ENCODE measurements around the gene SLC1A1. TPM values are rescaled to one million over a fixed set of nuclear protein-coding genes. Genes with fewer than 3 reads are reported as not detected.
A peak's percentile ranks its signal among the peaks of the same experiment; 100 is the strongest.

SLC1A1 gene
- total RNA-seq, 6 experiments from 2014 or later: 22.0 to 82.7 (median 38.7) TPM

DNA sequence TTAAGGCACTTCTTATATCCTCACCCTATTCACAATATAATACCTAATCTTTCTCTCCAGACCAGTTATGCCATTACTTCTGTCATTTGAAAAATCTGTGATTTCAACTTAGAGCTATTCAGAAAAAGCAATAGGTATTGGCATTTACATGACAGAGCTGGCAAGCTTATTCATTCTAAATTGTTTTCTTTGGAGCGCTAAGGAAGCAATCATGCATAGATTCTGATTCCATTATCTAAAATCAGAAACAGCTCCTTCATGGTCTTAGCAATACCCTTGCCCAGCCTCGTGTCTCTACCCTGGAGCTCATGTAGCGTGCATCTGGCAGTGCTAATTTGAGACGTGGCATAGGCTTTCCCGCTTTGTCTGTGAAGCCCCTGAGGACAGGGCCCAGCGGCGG lies 4.5 kb downstream of the SLC1A1 start:
- ATAC-seq (no peak), DNase-seq (no peak)
- Histone ChIP-seq H3K27me3 (no peaks in the 10 kb centered on the region), H3K36me3 (peaks cover 0 to 9% (median 0%) of the 10 kb centered on the region in 4 donors), H3K27ac (no peak overlapping the region), H3K4me1 (peaks cover 0 to 28% (median 3%) of the 10 kb centered on the region in 4 donors), H3K4me3 (no peak overlapping the region), H3K9me3 (no peaks in the 10 kb centered on the region)
- 88% methylated on average over 7 of the region's 7 CpGs for WGBS (ENCODE audit: insufficient coverage, low coverage, low lambda C conversion rate, missing lambda C conversion rate)
- intact Hi-C loops (cut with DNase I): no loop called here
- TF ChIP-seq CTCF (IDR thresholded peaks at IDR 0.05): no peak
- no peak for TF ChIP-seq POLR2A (IDR thresholded peaks at IDR 0.05)

- no peak for ATAC-seq
- WGBS (ENCODE audit: insufficient coverage, low coverage, low lambda C conversion rate, missing lambda C conversion rate): 84% methylated on average over 4 of the region's 4 CpGs
- intact Hi-C loops (cut with DNase I): no loop called here
- peaks cover 0 to 9% (median 0%) of the 10 kb centered on the region in 4 donors for H3K36me3 ChIP-seq
- H3K9me3 ChIP-seq: no peaks in the 10 kb centered on the region
- no peak overlapping the region for H3K4me3 ChIP-seq
- no peaks in the 10 kb centered on the region for H3K27me3 ChIP-seq
- H3K4me1 ChIP-seq: peaks cover 0 to 36% (median 6%) of the 10 kb centered on the region in 4 donors
- no peak for DNase-seq
- TF ChIP-seq CTCF (IDR thresholded peaks at IDR 0.05) (no peak), POLR2A (IDR thresholded peaks at IDR 0.05) (no peak)
- H3K27ac ChIP-seq: no peak overlapping the region
These were observed 5.3 kb downstream of the SLC1A1 start for GRCh38 chr9:4495537-4495936.

DNA sequence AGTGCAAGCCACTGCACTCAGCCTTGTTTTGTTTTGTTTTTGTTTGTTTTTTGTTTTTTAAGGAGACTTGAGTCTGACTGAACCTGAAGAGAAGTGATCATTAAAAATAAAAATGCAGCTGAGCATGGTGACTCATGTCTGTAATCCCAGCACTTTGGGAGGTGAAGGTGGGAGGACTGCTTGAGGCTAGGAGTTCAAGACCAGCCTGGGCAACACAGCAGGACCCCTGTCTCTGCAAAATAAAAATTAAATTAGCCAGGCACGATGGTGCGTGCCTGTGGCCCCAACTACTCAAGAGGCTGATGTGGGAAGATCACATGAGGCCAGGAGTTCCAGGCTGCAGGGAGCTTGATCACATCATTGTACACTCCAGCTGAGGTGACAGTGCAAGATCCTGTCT lies 6.2 kb downstream of the SLC1A1 start:
- no peak overlapping the region for H3K4me3 ChIP-seq
- H3K4me1 ChIP-seq: peaks cover 0 to 45% (median 13%) of the 10 kb centered on the region in 4 donors
- WGBS (ENCODE audit: insufficient coverage, low coverage, low lambda C conversion rate, missing lambda C conversion rate): 79% methylated on average over 2 of the region's 2 CpGs
- H3K9me3 ChIP-seq: no peaks in the 10 kb centered on the region
- no peaks in the 10 kb centered on the region for H3K27me3 ChIP-seq
- H3K27ac ChIP-seq: peak overlapping the region in 1 of 3 donors; percentile 12
- H3K36me3 ChIP-seq: peaks cover 0 to 9% (median 0%) of the 10 kb centered on the region in 4 donors
- DNase-seq: no peak
- intact Hi-C loops (cut with DNase I): no loop called here
- TF ChIP-seq POLR2A (IDR thresholded peaks at IDR 0.05) (no peak), CTCF (IDR thresholded peaks at IDR 0.05) (no peak)
- ATAC-seq: no peak

- 10% methylated on average over 1 of the region's 1 CpG for WGBS (ENCODE audit: insufficient coverage, low coverage, low lambda C conversion rate, missing lambda C conversion rate)
- Histone ChIP-seq H3K4me1 (peaks cover 0 to 51% (median 17%) of the 10 kb centered on the region in 4 donors), H3K4me3 (no peak overlapping the region), H3K27ac (peak overlapping the region in 2 of 3 donors; percentile 3 to 84), H3K9me3 (no peaks in the 10 kb centered on the region), H3K36me3 (peaks cover 0 to 9% (median 0%) of the 10 kb centered on the region in 4 donors), H3K27me3 (no peaks in the 10 kb centered on the region)
- intact Hi-C loops (cut with DNase I): no loop called here
- TF ChIP-seq POLR2A (IDR thresholded peaks at IDR 0.05) (no peak), CTCF (IDR thresholded peaks at IDR 0.05) (no peak)
- no peak for ATAC-seq
- DNase-seq: no peak
These were observed 7.1 kb downstream of the SLC1A1 start for GRCh38 chr9:4497395-4497794.

DNA sequence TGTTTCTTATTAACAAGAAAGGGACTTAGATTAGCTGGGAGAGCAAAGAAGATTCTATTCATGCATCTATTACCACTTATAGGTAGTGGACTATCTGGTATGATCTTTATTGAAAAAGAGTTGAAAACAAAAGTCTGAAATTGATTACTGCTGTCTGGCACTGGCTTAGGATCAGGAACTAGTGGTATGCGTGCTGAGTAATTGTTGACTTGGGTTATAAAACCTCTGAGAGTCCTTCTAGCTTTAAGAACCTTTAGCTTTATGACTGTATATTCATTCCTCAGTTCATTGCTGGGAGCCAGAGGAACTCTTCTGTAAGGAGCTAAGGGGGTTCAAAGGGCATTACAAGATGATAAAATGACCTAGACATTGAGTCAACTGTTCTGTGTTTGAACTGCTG lies 7.6 kb downstream of the SLC1A1 start:
- H3K36me3 ChIP-seq: peaks cover 0 to 9% (median 0%) of the 10 kb centered on the region in 4 donors
- H3K4me1 ChIP-seq: peaks cover 0 to 51% (median 19%) of the 10 kb centered on the region in 4 donors
- H3K27me3 ChIP-seq: no peaks in the 10 kb centered on the region
- WGBS (ENCODE audit: insufficient coverage, low coverage, low lambda C conversion rate, missing lambda C conversion rate): 20% methylated on average over 1 of the region's 1 CpG
- H3K4me3 ChIP-seq: no peak overlapping the region
- intact Hi-C loops (cut with DNase I): no loop called here
- peak overlapping the region in 2 of 3 donors; percentile 3 to 84 for H3K27ac ChIP-seq
- TF ChIP-seq CTCF (IDR thresholded peaks at IDR 0.05): no peak
- DNase-seq (no peak), ATAC-seq (peak; percentile 24 to 53 (median 28))
- H3K9me3 ChIP-seq: no peaks in the 10 kb centered on the region
